Vagina (tissue), 2 donors: Measurements from ENCODE around the gene DPYSL4.

Source experiments
- POLR2A ChIP-seq, 2 donors: fragments of 450-650 bp; IDR thresholded peaks; one replicate each; pipeline ENCODE4 v1.6.1; 2017; ENCODE audit warnings: antibody characterized with exemption in 2 of 2, mild to moderate bottlenecking in 2 of 2, moderate library complexity in 2 of 2
- TF ChIP-seq, protein P1 (sequence below), 3 experiments: fragments of 450-650 bp in 2 of 3; fragments of 200-600 bp in 1 of 3; sonication (generic) in 1 of 3; IDR thresholded peaks; one replicate each; pipeline ENCODE4 v1.5.1; 2017 to 2019; ENCODE audit warnings: antibody characterized with exemption in 3 of 3, mild to moderate bottlenecking in 2 of 3, moderate library complexity in 2 of 3

DNA sequence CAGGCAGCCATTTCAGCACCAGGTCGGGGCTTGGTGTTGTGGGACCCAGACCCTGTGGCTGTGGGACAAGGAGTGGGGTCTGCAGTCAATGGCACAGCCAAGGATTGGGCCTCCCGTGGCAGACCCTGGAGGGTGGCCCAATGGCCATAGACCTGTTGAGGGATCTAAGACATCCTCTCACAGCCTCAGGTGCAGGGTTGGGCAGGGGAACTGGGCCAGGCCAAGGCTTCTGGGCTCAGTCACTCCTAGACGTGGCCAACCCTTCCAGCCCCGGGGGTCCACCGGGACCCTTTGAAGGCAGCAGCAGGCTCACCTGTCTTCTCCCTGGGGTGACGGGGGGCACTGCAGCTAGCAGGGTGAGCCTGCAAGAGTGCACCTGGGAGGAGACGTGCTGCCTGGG lies 45.7 kb upstream of the DPYSL4 start:
- TF ChIP-seq, protein P1, sequence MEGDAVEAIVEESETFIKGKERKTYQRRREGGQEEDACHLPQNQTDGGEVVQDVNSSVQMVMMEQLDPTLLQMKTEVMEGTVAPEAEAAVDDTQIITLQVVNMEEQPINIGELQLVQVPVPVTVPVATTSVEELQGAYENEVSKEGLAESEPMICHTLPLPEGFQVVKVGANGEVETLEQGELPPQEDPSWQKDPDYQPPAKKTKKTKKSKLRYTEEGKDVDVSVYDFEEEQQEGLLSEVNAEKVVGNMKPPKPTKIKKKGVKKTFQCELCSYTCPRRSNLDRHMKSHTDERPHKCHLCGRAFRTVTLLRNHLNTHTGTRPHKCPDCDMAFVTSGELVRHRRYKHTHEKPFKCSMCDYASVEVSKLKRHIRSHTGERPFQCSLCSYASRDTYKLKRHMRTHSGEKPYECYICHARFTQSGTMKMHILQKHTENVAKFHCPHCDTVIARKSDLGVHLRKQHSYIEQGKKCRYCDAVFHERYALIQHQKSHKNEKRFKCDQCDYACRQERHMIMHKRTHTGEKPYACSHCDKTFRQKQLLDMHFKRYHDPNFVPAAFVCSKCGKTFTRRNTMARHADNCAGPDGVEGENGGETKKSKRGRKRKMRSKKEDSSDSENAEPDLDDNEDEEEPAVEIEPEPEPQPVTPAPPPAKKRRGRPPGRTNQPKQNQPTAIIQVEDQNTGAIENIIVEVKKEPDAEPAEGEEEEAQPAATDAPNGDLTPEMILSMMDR (IDR thresholded peaks at IDR 0.05): no peak
- TF ChIP-seq POLR2A (IDR thresholded peaks at IDR 0.05): no peak
